NOMO-1 treated with dmso at 0.1 percent for 144 hours (cell line): Measurements from ENCODE around the gene PASK.
A peak's percentile ranks its signal among the peaks of the same experiment; 100 is the strongest.
"Not testable (repeated sequence)": the region's sequence is repeated elsewhere in the genome, so short reads cannot be mapped to it uniquely, and the experiment has no call there.

ENCODE experiments used
- DNase-seq: peaks from one replicate; lab custom pipeline; 2025; ENCODE audit not compliant: unreplicated experiment; lab: John Stamatoyannopoulos, UW

PASK gene

GRCh38 chr2:241109210-241110088, 39.8 kb downstream of the PASK start:
- DNase-seq: no peak

- no peak for DNase-seq
These were observed 40.7 kb downstream of the PASK start for GRCh38 chr2:241108271-241109209.

GRCh38 chr2:241107031-241107783, 42.1 kb downstream of the PASK start:
- DNase-seq: no peak

- no peak for DNase-seq
These were observed 43.6 kb downstream of the PASK start for GRCh38 chr2:241105641-241106040.

- not testable (repeated sequence) for DNase-seq
These were observed 44.7 kb downstream of the PASK start for GRCh38 chr2:241104611-241105010.

GRCh38 chr2:241103176-241103595, 46.1 kb downstream of the PASK start:
- DNase-seq: no peak

- DNase-seq: peak; percentile 75
These were observed 47.0 kb downstream of the PASK start, which contains the start of gene MTERF4 for GRCh38 chr2:241102239-241102803. MTERF4 (minus strand) TSS chr2:241102287; CDS start chr2:241102273, 14 bp downstream.

GRCh38 chr2:241099246-241099645, 50.0 kb downstream of the PASK start:
- DNase-seq: no peak

GRCh38 chr2:241096979-241097378, 52.3 kb downstream of the PASK start:
- no peak for DNase-seq

GRCh38 chr2:241095594-241096290, 53.5 kb downstream of the PASK start:
- DNase-seq: no peak

GRCh38 chr2:241094924-241095420, 54.3 kb downstream of the PASK start:
- DNase-seq: no peak

- no peak for DNase-seq
These were observed 55.1 kb downstream of the PASK start for GRCh38 chr2:241094172-241094571.

- not testable (repeated sequence) for DNase-seq
These were observed 56.0 kb downstream of the PASK start for GRCh38 chr2:241093133-241093781.

- no peak for DNase-seq
These were observed 56.6 kb downstream of the PASK start for GRCh38 chr2:241092677-241093076.

- no peak for DNase-seq
These were observed 57.4 kb downstream of the PASK start for GRCh38 chr2:241091734-241092445.

GRCh38 chr2:241091201-241091600, 58.1 kb downstream of the PASK start:
- no peak for DNase-seq

GRCh38 chr2:241088791-241089732, 60.2 kb downstream of the PASK start:
- no peak for DNase-seq
